ENCODE results near the gene POLR3E.

- TF ChIP-seq CTCF (IDR thresholded peaks at IDR 0.05) (no peak), EP300 (IDR thresholded peaks at IDR 0.05; ENCODE audit: low read depth) (no peak)
Observed at GRCh38 chr16:22262460-22262859, 34.7 kb upstream of the POLR3E start.

Data from transverse colon (tissue), 3 donors.